ENCODE results near the gene RFX5.

RFX5 gene

GRCh38 chr1:151327223-151327902, 19.7 kb downstream of the RFX5 start, which contains the start of gene PI4KB:
Gene PI4KB, minus strand, starts transcription at chr1:151327416. Its CDS starts 10,935 bp downstream, at chr1:151316481.
- DNase-seq (ENCODE audit: low read depth): peak; percentile 93
- TF ChIP-seq CTCF (IDR thresholded peaks at IDR 0.05; ENCODE audit: control insufficient read depth, insufficient read depth, low read depth, low read length, missing control alignments): no peak
- peak within 1 kb of the TSS; percentile 87 for H3K4me3 ChIP-seq (ENCODE audit: control insufficient read depth, low read depth, low read length)

GRCh38 chr1:151326619-151327222, 20.3 kb downstream of the RFX5 start:
- no peak for TF ChIP-seq CTCF (IDR thresholded peaks at IDR 0.05; ENCODE audit: control insufficient read depth, insufficient read depth, low read depth, low read length, missing control alignments)
- DNase-seq (ENCODE audit: low read depth): no peak

GRCh38 chr1:151325646-151326429, 21.2 kb downstream of the RFX5 start:
- no peak for TF ChIP-seq CTCF (IDR thresholded peaks at IDR 0.05; ENCODE audit: control insufficient read depth, insufficient read depth, low read depth, low read length, missing control alignments)
- peak overlapping the region; percentile 87 for H3K4me3 ChIP-seq (ENCODE audit: control insufficient read depth, low read depth, low read length)
- DNase-seq (ENCODE audit: low read depth): no peak

More at GRCh38 chr1:151326619-151327222, 20.3 kb downstream of the RFX5 start:
- H3K4me3 ChIP-seq (ENCODE audit: control insufficient read depth, low read depth, low read length): peak overlapping the region; percentile 87

GRCh38 chr1:151325231-151325630, 21.8 kb downstream of the RFX5 start:
- no peak for TF ChIP-seq CTCF (IDR thresholded peaks at IDR 0.05; ENCODE audit: control insufficient read depth, insufficient read depth, low read depth, low read length, missing control alignments)
- H3K4me3 ChIP-seq (ENCODE audit: control insufficient read depth, low read depth, low read length): no peak overlapping the region
- no peak for DNase-seq (ENCODE audit: low read depth)

- DNase-seq (ENCODE audit: low read depth): no peak
- H3K4me3 ChIP-seq (ENCODE audit: control insufficient read depth, low read depth, low read length): no peak overlapping the region
- no peak for TF ChIP-seq CTCF (IDR thresholded peaks at IDR 0.05; ENCODE audit: control insufficient read depth, insufficient read depth, low read depth, low read length, missing control alignments)
Observed at GRCh38 chr1:151324390-151324930, 22.6 kb downstream of the RFX5 start.

GRCh38 chr1:151318975-151319374, 28.1 kb downstream of the RFX5 start:
- no peak for TF ChIP-seq CTCF (IDR thresholded peaks at IDR 0.05; ENCODE audit: control insufficient read depth, insufficient read depth, low read depth, low read length, missing control alignments)
- DNase-seq (ENCODE audit: low read depth): no peak
- no peak overlapping the region for H3K4me3 ChIP-seq (ENCODE audit: control insufficient read depth, low read depth, low read length)

Measured in AG09309 (cell line).